GM19463 (cell line): Measurements from ENCODE around the gene ATP8A1.
A peak's percentile ranks its signal among the peaks of the same experiment; 100 is the strongest.
"Not testable (repeated sequence)": the region's sequence is repeated elsewhere in the genome, so short reads cannot be mapped to it uniquely, and the experiment has no call there.

Source experiments
- ATAC-seq: cut with Tn5 transposase; IDR thresholded peaks from one replicate; pipeline ENCODE4 v1.9.1; 2021; ENCODE audit warnings: mild to moderate bottlenecking, moderate library complexity; ENCODE audit not compliant: unreplicated experiment

Gene ATP8A1

GRCh38 chr4:42474406-42474805 is 182.5 kb downstream of the ATP8A1 start:
- ATAC-seq = no peak

DNA sequence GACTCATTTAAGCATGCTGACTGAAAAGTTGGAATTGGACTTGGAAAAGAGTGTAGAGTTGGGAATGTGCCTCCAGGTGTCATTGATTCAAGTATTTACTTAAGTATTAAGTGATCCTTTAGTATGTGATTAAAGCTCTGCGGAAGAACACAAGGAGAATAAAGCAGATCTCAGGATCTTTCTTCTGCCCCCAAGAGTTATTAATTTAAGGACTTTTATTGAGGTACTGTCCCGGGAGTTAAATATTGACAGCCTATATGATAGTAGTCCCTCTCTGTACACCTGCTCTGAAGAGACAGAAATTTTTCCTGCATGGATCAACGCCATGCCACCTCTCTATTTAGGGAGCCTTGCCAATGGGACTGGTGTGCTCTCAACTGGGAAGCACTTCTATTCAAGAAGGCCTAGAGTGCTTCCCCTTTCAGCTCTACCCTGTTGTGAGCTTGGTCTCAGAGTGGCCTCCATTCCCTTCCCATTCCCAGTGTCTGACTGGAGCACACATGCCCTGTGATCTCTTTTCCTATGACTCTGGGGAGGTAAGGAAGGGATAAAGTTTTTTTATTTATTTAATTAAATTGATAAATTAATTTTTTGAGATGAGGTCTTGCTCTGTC is 183.7 kb downstream of the ATP8A1 start:
- no peak for ATAC-seq

- ATAC-seq = no peak
Observed at GRCh38 chr4:42471896-42472295, 185.0 kb downstream of the ATP8A1 start.

GRCh38 chr4:42470023-42470422 is 186.9 kb downstream of the ATP8A1 start:
- ATAC-seq = no peak

DNA sequence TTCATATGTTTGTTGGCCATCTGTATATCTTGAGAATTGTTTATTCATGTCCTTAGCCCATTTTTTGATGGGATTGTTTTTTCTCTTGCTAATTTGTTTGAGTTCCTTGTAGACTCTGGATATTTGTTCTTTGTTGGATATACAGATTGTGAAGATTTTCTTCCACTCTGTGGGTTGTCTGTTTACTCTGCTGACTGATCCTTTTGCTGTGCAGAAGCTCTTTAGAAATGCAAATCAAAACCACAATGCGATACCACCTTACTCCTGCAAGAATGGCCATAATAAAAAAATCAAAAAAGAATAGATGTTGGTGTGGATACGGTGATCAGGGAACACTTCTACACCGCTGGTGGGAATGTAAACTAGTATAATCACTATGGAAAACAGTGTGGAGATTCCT is 189.1 kb downstream of the ATP8A1 start:
- not testable (repeated sequence) for ATAC-seq

DNA sequence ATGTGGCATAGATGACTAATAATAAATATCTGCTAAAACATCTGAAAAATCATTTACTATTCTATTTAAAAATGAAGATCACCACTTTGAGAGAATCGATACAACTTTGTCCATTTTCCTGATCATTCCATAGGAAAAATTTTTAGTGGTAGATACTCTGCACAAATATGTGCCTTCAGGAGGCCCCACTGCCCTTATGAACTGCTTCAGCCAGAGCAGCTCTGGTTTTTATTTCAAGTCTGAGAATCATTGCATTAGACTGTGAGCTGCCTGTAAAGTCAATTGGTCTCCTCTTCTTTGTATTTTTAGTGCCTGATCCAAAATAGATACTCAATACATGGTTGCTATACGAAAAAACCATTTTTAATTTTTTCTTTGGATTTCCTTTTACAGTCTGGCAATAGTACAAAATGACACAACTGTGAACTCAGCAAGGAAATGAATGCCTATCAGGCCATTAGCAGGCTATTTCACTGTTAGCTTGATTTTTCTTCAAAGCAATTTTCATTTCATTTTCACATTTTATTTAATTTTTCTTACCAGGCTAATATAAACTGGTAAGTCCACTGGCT is 190.5 kb downstream of the ATP8A1 start:
- ATAC-seq = no peak

DNA sequence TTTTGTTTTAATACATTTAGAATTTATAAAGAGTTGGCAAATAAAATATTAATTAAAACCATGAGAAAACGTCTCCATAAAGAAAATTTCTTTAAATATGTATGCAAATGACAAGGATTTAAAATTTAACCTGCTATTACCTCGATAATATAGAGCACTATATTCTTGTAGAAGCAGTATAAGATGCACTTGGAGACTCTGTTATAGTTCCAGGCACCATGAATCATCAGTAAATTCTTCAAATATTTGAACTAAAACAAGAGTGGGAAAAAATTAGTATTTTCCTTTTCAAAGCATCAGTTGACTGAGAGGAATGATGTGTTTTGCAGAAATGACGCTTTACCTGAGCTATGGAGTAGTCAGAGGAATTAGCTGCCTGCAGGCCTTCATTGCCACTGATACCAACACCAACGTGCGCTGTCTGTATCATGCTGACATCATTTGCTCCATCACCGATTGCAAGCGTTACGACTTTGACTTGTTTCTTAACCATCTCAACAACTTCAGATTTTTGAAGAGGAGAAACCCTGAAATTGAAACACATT is 192.3 kb downstream of the ATP8A1 start:
- no peak for ATAC-seq

- ATAC-seq = not testable (repeated sequence)
Observed at GRCh38 chr4:42461216-42461615, 195.7 kb downstream of the ATP8A1 start.

DNA sequence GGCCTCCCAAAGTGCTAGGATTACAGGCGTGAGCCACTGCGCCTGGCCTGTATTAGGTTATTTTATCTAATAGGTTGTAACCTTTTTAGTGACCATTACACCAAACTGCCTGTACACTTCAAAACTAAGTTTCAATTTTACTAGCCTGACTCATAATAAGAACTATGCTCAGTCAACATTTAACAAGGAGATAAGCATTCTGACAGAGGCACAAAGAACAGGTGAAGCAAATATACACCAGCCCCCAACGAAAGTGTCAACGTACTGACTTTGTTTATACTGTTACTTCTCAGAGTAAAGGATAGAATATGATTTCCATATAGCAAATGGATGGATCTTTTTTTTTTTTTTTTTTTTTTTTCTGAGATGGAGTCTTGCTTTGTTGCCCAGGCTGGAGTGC is 196.9 kb downstream of the ATP8A1 start:
- ATAC-seq = peak; percentile 95

- ATAC-seq = no peak
Observed at GRCh38 chr4:42458657-42459056, 198.2 kb downstream of the ATP8A1 start.

DNA sequence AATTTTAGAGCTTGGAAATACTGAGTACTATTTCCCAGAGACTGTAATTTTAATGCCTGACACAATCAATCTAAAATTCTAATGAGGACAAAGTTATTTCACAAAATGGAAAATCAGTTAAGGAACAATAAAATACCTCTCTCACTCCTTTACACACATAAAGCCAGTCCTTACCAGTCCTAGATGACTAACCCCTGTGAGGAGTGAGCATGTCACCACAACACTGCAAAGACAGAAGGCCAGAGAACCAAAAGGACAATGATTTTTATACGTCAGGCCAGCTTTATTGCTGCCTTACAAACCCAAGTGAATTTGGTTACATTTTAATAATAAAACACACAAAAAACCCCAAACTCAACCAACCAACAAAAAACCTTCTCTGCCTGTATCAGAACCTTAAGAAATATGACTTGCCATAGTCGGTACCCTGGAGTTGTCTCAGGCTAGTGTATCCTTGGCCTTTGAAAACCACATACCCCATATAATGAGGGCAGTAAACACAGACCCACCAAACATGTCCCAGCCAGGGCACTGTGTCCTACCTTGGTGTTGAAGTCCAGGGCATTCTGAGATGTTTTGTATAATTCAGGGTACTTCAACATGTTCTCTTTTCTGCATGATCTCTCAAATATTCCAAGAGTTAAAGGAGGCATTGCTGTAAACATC is 202.0 kb downstream of the ATP8A1 start:
- no peak for ATAC-seq

DNA sequence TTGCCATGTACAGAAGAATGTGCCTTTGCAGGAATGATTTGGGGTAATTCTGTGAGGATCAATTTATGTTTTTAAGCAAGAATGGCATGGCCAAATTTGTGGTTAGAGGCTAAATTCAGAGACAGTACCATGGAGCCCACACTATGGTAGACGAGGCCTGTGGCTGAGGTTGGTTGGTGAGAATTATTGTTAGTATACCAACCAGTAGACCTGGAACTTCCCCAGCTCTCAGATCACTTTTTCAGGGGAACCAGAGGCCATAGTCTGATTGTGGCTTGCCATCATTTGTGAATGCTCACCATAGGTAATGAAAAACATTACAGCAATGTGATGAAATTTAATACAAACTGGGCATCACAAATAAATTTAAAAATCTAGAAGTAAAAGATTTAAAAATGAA is 203.3 kb downstream of the ATP8A1 start:
- ATAC-seq = peak; percentile 95

DNA sequence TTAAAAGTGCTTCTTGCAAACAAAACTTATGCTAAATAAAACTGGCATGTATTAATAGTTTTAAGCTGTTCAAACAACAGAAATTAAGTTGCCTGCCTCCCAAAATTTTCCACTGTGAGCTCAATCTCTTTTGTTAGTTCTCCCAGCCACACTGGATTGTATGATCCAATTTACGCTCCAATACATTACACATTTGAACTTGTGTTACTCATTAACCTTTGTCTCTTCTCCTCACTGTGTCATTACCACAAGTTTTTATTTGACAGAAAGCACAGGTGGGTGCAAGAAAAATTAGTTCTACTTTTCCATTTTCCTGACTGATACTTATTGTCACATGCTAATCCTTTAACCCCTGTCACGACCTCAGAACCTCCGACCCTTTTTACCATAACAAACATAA is 204.1 kb downstream of the ATP8A1 start:
- no peak for ATAC-seq

DNA sequence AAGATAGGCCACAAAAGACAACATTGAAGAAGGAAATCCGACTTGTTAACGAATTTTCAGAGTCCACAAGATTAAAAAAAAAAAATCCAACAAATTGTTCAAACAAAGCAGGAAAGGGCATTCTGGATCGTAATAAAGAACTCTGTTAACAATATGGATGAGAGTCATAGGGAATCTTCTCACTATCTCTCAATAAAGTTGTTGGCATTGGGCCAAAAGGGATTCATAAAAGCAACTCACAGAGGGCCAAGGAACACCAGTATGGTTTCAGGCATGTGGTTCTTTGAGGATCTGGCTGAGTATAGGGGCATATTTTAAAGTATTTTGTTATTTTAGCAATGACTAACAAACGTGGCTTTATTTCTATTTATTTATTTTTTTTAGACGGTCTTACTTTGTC is 210.1 kb downstream of the ATP8A1 start:
- no peak for ATAC-seq

DNA sequence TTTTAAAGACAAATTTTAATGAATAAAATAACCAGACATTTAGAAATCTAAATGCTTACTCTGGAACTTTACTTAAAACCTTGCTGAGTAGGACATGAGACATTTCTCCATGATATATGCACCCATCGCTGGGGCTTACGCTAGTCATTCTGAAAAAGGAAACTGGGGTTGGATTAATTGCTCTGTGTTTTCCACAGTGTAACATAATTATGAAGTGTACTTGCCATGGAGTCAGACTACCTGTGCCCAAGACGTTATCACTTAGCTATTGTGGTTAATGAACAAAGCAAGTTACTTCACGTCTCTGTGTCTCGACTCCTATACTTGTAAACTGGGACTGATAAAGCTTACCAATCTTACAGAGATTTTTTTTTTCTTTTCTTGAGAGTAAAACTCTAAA is 211.9 kb downstream of the ATP8A1 start:
- ATAC-seq = no peak

DNA sequence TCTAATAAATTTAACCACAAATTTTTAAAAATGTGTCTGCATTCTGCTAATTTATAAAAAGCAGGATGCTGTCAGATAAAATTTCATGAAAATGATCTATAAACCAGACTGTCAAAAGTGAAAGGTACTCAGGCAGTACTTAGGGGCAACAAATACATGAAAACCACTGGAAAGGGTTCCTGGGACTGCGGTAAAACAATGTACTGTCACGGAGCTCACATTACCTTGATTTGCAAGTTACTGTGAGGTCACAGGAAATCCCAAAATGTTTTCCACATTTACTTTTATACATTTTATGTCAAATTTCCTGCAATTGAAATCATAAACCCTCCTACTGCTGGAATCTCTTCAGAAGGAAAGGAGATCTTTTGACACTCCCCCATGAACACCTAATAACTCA is 214.3 kb downstream of the ATP8A1 start:
- no peak for ATAC-seq

GRCh38 chr4:42440083-42440482 is 216.8 kb downstream of the ATP8A1 start:
- no peak for ATAC-seq

DNA sequence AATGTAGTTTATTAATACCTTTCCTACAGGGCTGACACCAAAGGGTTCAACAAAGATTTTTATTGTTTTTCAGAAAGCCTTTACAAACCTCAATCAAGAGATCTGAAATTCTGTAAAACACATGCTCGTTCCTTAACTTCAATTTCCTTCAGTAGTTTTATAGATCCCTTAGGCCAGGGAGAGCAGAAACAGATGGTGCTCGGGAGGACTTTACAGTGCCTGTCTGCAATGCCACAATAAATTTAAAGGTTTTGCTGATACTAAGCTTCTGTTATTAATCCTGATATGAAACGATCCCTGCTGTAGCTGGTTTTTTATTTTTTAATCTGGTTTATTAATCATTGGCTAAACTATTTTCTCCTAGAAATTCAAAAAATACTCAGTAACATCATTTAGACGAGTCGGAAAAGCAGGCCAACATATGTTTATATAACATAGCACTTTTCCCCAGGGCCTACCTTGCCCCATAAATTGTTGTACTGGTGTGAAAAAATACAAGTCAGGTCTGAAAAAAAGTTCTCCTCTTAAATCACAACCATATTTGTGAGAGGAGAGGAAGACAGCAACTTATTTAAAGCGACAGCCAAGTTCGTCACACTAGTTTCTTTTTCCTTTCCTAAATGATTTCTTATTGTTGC is 219.9 kb downstream of the ATP8A1 start:
- ATAC-seq = no peak

- no peak for ATAC-seq
Observed at GRCh38 chr4:42428036-42428435, 228.9 kb downstream of the ATP8A1 start.

DNA sequence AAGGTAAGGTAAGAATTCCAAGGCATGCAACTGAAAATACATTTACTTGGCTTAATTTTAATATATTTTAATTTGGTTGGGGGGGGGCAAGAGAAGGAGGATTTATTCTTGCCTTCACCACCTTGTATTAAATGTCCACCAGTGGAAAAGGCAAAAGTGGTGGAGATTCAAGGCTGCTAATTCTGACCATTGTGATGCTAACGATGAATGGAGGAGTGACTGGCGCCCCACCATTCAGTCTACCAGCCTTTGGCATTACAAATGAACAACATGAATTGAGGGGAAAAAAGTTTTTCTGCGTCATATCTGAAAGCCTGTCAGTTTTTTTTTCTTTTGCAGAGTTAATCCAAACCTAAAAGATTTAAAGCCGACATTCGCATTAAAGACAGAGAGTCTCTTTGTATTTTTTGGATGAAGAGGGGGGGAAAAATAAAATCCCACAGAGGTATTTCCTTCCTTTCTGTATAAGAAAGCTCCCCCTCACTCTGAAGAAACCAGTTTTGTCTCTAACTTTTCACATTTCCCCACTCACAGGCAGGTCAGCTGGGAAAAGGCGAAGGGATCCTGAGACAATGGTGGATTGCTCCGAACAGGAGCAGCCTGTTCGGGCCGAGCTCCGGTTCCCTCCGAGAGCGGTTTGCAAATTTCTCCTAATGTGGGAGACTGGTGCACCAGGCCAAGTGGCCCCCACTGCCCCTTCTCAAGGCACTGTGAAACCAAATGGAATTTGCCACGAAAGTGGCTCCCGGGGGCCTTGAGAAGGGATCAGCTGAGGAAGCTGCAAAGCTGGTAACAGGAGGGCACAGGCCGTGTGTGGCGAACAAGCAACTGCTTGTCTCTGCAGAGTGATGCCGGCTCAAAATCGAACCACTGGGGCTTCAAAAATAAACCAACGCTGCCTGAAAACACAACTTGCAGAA is 231.5 kb downstream of the ATP8A1 start:
- ATAC-seq = no peak

GRCh38 chr4:42420140-42420539 is 236.8 kb downstream of the ATP8A1 start:
- ATAC-seq = no peak
